GM19025 (cell line): ENCODE results near the gene OR6C4.
"Not testable (repeated sequence)": the region's sequence is repeated elsewhere in the genome, so short reads cannot be mapped to it uniquely, and the experiment has no call there.

Experiments used
- ATAC-seq: cut with Tn5 transposase; IDR thresholded peaks from one replicate; pipeline ENCODE4 v1.9.1; 2021; ENCODE audit warnings: mild to moderate bottlenecking, low read depth, moderate library complexity; ENCODE audit not compliant: unreplicated experiment

The OR6C4 gene

GRCh38 chr12:55549302-55549701 is at the start of gene OR6C4:
Gene OR6C4, plus strand, starts transcription at chr12:55549602. Its CDS starts 1,625 bp downstream, at chr12:55551227.
- no peak for ATAC-seq

DNA sequence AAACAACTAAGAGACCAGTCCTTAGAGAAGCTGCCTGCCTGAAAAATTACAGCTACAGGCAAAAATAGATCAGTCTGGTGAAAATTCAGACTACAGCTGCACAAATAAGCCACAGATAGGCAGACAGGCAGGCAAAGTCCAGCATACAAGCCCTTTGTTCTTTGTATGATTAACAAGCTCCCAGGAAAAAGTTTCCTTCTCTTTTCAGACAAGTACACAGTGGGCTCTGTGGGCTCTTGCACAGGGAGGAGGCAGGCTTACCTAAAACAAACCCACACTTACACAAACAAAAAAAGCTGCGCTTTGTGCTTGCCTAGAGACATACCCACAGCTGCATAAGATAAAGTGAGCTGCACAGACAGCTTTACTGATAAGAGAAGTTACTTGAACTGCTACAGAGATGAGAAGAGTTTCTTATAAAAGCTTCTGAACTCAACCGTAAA is 49.6 kb upstream of the OR6C4 start:
- no peak for ATAC-seq

- ATAC-seq = no peak
Observed at GRCh38 chr12:55501601-55502000, 47.8 kb upstream of the OR6C4 start.

DNA sequence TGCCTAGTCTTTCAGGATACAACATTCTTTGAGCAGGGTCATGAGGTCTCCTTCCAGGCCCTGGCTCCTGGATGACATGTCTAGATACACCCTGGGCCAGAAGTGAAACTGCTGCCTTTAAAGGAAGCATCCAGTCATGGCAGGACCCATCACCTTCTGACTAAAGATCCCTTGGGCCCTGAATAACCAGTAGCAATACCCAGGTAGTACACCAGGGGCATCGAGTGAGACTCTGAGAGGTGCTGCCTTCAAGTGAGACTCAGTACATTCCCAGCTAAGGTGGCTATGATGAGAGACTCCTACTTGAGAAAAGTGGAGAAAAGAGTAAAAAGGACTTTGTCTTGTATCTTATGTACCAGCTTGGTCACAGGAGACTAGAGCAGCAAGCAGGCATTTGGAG is 33.7 kb upstream of the OR6C4 start:
- ATAC-seq = no peak

GRCh38 chr12:55516391-55516790 is 33.0 kb upstream of the OR6C4 start:
- no peak for ATAC-seq

DNA sequence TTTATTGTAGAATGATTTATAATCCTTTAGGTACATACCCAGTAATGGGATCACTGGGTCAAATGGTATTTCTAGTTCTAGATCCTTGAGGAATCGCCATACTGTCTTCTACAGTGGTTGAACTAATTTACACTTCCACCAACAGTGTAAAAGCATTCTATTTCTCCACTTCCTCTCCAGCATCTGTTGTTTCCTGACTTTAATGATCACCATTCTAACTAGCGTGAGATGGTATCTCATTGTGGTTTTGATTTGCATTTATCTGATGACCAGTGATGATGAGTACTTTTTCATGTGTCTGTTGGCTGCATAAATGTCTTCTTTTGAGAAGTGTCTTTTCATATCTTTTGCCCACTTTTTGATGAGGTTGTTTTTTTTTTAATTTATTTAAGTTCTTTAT is 1.2 kb upstream of the OR6C4 start:
- ATAC-seq = not testable (repeated sequence)

- ATAC-seq = no peak
Observed at GRCh38 chr12:55548756-55549155, 646 bp upstream of the OR6C4 start.

DNA sequence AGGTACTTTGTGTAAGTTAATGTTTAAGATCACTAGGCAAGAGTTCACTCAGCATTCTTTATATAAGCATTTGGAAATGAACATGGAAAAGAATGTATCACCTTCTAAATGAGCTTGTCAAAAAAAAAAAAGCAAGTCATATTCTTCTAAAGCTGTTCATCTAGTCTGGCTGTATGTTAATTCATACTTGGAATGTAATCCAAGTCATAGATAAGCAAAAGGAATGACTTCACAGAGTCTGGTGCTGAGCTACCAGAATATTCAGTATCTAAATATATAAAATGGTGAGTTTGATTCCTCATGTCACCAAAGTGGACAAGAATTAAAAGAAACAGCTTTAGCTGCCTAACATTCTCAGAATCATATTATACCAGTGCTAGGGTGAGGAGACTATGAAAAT is 4.9 kb downstream of the OR6C4 start:
- ATAC-seq = no peak

- ATAC-seq = not testable (repeated sequence)
Observed at GRCh38 chr12:55570060-55570459, 20.7 kb downstream of the OR6C4 start.

GRCh38 chr12:55570689-55571088 is 21.3 kb downstream of the OR6C4 start:
- ATAC-seq = not testable (repeated sequence)

DNA sequence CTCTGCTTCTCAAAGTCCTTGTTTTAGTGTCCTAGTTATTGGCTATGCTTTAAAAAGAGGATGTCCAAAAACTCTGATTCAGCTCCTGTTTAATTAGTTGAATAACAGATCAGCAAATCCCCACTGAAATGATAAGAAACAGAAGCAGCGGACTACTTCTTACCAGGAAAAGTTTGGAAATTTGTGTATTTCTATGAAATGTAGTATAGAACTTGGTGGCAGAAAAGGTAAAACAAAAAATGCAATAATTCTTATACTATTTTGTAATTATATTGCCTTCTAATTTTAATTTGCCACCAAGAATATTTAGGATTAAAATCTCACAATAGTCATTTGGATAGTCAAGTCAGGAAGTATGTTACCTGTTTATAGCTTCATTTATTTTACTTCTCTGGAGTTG is 22.8 kb downstream of the OR6C4 start, which contains the start of gene OR2AP1:
Gene OR2AP1 (plus strand): TSS at position 301 of the 400 bp plus-strand sequence. CDS start 1,947 bp downstream, outside the sequence.
- no peak for ATAC-seq

DNA sequence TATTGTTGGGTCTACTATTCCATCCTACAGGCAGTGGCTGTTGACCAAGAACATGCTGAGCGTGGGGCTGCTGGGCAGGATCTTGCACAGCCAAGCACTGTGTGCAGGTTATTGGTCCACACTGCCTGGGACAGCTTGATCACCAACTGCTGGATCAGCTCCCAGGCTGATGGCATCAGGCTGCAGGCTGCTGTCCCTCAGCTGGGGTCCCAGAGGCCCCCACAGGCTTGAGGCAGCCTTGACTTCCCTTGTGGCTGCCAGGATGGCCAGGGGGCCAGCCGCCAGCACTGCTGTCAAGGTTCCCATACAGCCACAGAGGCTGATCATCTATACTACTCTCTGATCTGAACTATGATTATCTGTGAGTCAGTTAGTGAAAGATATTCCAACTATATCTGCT is 32.7 kb downstream of the OR6C4 start:
- ATAC-seq = no peak

- ATAC-seq = no peak
Observed at GRCh38 chr12:55585817-55586216, 36.4 kb downstream of the OR6C4 start.

GRCh38 chr12:55590152-55590551 is 40.8 kb downstream of the OR6C4 start:
- ATAC-seq = not testable (repeated sequence)
